Bone marrow (tissue), 2 donors: ENCODE data around the gene CHURC1.

Experiments used
- DNase-seq, 2 donors: peaks; one replicate each; lab custom pipeline; 2025; lab: John Stamatoyannopoulos, UW

The CHURC1 gene

GRCh38 chr14:64914237-64915028, at the start of gene CHURC1:
CHURC1 (plus strand) TSS chr14:64914455; CDS start chr14:64914496, 41 bp downstream.
- DNase-seq = peak; percentile 88 to 95

GRCh38 chr14:64865109-64865508, 49.1 kb upstream of the CHURC1 start:
- no peak for DNase-seq

GRCh38 chr14:64865992-64866391, 48.3 kb upstream of the CHURC1 start:
- DNase-seq = no peak

- DNase-seq = no peak
Observed at GRCh38 chr14:64867182-64867581, 47.1 kb upstream of the CHURC1 start.

GRCh38 chr14:64868379-64868778, 45.9 kb upstream of the CHURC1 start:
- DNase-seq = no peak

GRCh38 chr14:64868841-64869240, 45.4 kb upstream of the CHURC1 start:
- no peak for DNase-seq

GRCh38 chr14:64870160-64870559, 44.1 kb upstream of the CHURC1 start:
- DNase-seq = peak in 1 of 2 donors; percentile 34

- no peak for DNase-seq
Observed at GRCh38 chr14:64871344-64871743, 42.9 kb upstream of the CHURC1 start.

- no peak for DNase-seq
Observed at GRCh38 chr14:64873506-64874219, 40.6 kb upstream of the CHURC1 start.

GRCh38 chr14:64875350-64875749, 38.9 kb upstream of the CHURC1 start:
- DNase-seq = no peak

GRCh38 chr14:64877846-64878245, 36.4 kb upstream of the CHURC1 start:
- no peak for DNase-seq

- no peak for DNase-seq
Observed at GRCh38 chr14:64878837-64879634, 35.2 kb upstream of the CHURC1 start.

GRCh38 chr14:64879635-64880220, 34.5 kb upstream of the CHURC1 start, which contains the start of gene SPTB:
SPTB (minus strand) TSS chr14:64879907; CDS start chr14:64823094, 56,813 bp downstream.
- DNase-seq = no peak

- no peak for DNase-seq
Observed at GRCh38 chr14:64880221-64881121, 33.8 kb upstream of the CHURC1 start.

- no peak for DNase-seq
Observed at GRCh38 chr14:64885559-64885958, 28.7 kb upstream of the CHURC1 start.

- no peak for DNase-seq
Observed at GRCh38 chr14:64889352-64889751, 24.9 kb upstream of the CHURC1 start.

GRCh38 chr14:64891173-64891838, 22.9 kb upstream of the CHURC1 start:
- no peak for DNase-seq

GRCh38 chr14:64891839-64892375, 22.3 kb upstream of the CHURC1 start:
- DNase-seq = no peak

GRCh38 chr14:64899958-64900357, 14.3 kb upstream of the CHURC1 start:
- no peak for DNase-seq

GRCh38 chr14:64906022-64906421, 8.2 kb upstream of the CHURC1 start:
- no peak for DNase-seq
